HG03442 (cell line): Measurements from ENCODE around the gene UCN2.

Experiments
- ATAC-seq: cut with Tn5 transposase; IDR thresholded peaks from one replicate; pipeline ENCODE4 v1.9.1; 2021; ENCODE audit warnings: mild to moderate bottlenecking, moderate library complexity; ENCODE audit not compliant: unreplicated experiment

Gene UCN2, protein sequence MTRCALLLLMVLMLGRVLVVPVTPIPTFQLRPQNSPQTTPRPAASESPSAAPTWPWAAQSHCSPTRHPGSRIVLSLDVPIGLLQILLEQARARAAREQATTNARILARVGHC

DNA sequence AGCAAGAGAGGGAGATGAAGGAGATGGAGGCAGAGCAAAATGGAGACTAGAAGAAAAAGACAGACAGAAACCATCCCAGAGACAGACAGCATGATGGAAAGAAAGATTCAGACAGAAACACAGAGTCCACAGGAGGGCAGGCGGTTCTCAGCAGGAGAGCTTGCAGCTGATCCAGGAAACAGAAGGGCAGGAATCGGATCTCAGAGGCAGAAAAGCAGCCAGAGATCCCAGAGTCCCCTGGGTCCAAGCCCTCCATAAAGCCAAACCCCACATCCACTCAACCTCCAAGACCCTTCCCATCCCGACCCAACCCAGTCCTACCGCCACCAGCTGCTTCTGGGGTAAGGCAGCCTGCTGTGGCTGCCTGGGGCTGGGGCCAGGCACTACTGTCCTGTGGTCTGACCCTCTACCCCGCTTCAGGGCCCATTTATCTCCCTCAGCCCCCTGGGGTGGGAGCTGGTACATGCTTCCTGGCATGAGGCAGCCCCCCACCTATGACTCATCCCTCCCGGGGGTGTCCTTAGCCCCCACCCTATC lies at the start of gene UCN2:
Gene UCN2, minus strand, starts transcription at position 400 of the 537 bp plus-strand sequence. CDS start 657 bp downstream, outside the sequence.
- ATAC-seq: no peak

GRCh38 chr3:48612309-48612708 lies 48.7 kb upstream of the UCN2 start:
- no peak for ATAC-seq

GRCh38 chr3:48609088-48610005 lies 45.8 kb upstream of the UCN2 start, which contains the start of gene UQCRC1:
Gene UQCRC1 (minus strand): TSS chr3:48609646. CDS start chr3:48609620, 26 bp downstream.
- ATAC-seq: peak; percentile 94

- no peak for ATAC-seq
These were observed 43.9 kb upstream of the UCN2 start for GRCh38 chr3:48607519-48607918.

DNA sequence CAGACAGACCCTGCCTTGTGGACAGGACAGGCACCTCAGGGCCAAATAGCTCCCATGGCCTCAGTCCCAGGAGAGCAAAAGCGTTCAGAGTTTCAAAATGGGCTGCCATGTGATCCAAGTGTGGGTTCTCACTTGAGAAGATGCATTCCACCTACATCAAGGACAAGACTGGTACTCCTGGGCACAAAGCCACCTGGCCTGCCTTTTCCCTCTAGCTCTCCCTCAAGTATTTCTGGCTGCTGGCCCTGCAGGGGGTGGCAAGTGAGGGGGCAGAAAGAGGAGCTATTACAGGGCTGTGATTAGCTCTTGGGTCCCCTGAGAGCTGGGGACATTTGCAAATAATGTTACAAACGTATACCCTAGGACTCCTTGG lies 38.0 kb upstream of the UCN2 start:
- no peak for ATAC-seq

DNA sequence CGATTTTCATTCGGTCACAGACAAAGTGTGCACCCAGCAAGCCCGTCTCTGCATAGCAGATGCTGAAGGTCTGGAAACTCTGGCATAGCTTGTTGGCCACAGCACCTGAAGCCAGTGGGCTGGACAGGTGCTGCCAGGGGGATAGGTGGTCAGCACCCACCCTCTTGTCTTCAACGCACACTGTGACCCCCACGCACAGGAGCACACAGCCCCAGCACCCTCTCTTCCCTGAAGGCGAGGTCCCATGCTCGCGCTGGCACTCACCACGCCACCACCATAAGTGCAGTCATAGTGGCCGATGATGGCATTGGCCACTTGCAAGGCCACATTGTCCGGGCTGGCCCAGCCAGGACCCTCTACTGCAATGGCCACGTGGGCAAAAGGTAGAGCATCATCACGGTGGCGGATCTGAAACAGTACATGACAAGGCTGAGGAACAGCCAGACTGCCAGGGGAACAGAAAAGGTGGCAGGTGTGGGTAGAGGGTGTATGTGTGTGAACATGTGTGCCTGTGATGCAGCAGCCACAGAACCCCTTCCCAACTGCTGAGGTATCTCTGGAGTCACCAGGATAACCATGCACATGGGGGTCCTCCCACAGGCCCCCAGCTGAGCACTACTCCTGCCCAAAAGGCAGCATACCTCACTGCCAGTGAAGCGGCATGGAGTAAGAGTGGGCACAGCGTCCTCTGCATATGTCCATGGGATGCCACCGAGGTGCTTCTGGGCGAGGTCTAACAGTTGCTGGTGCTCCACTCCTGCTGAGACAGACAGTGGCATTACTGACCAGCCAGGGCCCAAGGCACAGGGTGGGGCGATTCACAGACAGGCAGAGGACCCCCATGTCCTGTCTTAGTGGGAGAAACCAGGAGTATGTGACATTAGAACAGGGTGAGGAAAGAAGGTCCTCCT lies 37.4 kb upstream of the UCN2 start:
- no peak for ATAC-seq

DNA sequence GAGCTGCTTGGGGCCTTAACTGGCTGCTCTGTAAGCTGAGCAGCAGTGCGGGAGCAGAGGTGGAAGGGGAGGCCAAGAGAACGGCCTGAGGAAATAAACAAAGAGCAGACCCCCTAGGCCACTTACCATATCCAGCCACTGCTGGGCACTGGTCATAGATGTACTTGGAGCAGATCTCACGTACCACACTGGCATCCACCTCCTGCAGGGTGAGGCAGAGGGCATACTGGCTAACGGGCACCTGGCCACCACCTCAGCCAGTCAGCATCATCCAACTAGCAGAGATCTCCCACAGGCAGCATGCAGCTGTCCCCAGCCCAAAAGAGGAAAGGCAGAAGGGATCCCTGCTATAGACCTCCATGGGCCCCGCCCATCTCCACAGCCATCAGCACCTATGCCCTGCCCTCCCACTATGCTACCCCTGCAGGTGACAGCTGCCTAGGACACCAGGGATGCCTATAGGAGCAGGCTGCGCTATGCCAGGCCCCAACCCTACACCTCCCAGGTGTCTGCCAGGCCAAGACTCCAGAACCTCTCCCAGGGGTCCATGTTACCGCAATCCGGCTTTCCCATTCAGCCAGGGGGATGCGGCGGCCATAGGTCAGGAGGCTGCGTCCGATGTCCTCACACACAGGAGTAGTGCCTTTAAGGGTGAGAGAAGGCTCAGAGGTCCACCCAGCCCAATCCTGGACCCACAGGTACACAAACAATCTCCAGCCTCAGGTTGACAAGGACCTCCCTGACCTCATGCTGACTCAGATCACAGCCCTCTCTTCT lies 36.1 kb upstream of the UCN2 start:
- ATAC-seq: no peak

- no peak for ATAC-seq
These were observed 35.5 kb upstream of the UCN2 start for GRCh38 chr3:48599077-48599501.

GRCh38 chr3:48598323-48599076 lies 34.9 kb upstream of the UCN2 start:
- no peak for ATAC-seq

GRCh38 chr3:48597408-48597800 lies 33.8 kb upstream of the UCN2 start:
- no peak for ATAC-seq

- no peak for ATAC-seq
These were observed 33.3 kb upstream of the UCN2 start for GRCh38 chr3:48596676-48597407.

GRCh38 chr3:48596157-48596556 lies 32.6 kb upstream of the UCN2 start:
- no peak for ATAC-seq

- ATAC-seq: no peak
These were observed 32.0 kb upstream of the UCN2 start for GRCh38 chr3:48595526-48596121.

DNA sequence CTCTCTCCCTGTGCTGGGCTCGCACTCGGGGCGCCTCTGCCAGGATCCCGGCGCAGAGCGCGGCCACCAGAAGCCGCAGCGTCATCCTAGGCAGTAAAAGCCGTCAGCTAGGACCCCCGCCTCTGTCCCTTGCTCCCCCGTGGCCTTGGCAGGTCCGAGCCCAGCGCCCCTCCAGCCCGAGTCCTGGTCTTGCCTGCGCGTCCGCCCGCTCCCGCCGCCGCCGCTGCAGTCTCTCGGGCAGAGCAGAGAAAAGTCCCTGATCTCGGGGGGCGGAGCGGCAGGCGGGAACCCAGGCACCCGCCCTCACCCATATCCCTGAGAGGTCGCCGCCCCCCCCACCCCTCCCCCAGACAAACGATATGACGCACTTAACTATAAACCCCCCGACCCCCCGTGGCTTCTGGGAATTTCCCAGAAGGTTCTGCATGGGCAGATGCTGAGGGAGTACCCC lies 31.5 kb upstream of the UCN2 start, which contains the start of gene COL7A1:
Gene COL7A1, minus strand, starts transcription at position 255 of the 451 bp plus-strand sequence. Its CDS starts 170 bp downstream, at position 85.
- no peak for ATAC-seq

DNA sequence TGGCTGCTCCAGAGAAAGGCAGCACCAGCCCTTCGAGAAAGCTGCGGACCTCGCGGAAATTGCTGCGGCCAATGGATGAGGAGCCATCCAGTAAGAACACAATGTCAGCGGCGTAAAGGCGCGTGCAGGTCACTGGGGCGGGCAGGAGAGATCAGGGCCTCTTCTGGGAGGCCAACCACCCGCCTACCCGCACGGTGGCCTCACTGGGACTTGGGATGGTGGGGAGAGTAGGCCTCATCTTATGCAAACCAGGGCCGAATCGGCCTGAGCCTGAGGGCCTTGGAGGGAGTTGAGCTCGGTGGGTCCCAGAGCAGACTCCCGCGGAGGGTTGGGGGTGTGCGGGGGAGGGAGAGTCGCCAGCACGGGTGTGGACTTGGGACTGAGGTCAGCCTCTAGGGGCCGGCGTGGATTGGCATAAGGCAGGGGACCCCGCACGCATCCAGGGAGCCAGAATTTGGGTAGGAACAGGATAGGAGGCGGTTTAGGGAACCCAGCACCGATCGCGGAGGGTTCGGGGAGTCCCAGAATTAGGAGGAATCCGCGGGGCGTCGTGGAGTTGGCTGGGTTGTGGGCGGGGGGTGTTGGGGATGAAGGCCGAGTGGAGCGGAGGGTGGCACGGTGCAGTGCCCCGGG lies 31.0 kb upstream of the UCN2 start:
- no peak for ATAC-seq

DNA sequence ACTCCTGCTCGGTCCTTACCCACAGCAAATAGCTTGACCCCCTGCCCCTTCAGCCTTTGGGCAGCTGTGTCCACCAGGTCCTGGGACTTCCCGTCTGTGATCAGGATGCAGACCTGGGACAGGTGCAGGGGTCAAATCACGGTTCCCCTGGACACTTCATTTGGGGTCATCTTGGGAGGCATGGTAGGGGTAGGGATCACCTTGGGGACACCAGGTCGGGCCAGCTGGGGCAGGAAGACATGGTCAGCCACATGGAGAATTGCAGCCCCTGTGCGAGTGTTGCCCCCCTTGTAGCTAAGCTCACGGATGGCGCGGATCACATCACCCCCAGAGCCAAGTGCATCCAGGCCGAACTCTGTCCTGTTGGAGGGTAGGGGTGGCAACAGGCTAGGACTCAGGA lies 29.8 kb upstream of the UCN2 start:
- no peak for ATAC-seq

DNA sequence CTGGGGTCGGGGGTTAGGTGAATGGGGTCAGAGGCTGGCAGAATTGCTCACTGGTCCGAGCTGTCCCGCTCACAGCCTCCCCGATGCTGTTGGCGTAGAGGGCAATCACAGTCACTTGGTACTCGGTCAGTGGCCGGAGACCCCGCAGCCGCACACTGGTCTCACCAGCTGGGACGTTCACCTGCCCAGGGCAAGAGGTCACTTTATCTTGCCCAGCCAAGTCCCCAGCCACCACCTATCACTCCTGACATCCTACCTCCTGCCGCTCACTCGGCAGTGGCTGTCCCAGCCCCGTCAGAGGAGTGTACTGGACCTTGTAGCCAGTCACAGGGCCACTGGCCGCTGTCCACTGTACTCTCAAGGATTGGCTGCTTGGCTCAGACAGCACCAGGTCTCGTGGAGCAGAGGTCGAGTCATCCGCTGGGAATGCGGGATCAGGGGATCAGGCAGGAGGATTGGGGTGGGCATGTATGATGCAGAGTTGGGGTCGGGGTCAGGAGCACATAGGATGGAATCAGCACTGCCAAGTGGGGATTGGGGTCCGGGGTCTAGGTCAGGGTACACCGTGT lies 29.0 kb upstream of the UCN2 start:
- no peak for ATAC-seq
